ENCODE results near the gene APBB2.

The APBB2 gene

GRCh38 chr4:41108481-41108880 is 105.9 kb downstream of the APBB2 start:
- Histone ChIP-seq H3K27ac (ENCODE audit: low read depth, low read length, poor library complexity, severe bottlenecking) (no peak overlapping the region), H3K4me2 (ENCODE audit: low read length) (no peak overlapping the region), H3K9ac (ENCODE audit: low read length) (no peak overlapping the region), H3K9me3 (ENCODE audit: low read length) (no peaks in the 10 kb centered on the region), H4K20me1 (ENCODE audit: insufficient read depth, low read length) (no peaks in the 10 kb centered on the region), H3K27me3 (ENCODE audit: insufficient read depth, low read length) (no peaks in the 10 kb centered on the region), H3K4me3 (ENCODE audit: low read depth, low read length, poor library complexity, severe bottlenecking) (no peak overlapping the region), H3K79me2 (ENCODE audit: insufficient read depth, low read length) (no peaks in the 10 kb centered on the region), H3K36me3 (ENCODE audit: insufficient read depth, low read length) (no peaks in the 10 kb centered on the region), H3K9me2 (ENCODE audit: low read depth, low read length) (no peaks in the 10 kb centered on the region), H3K4me1 (ENCODE audit: insufficient read depth, low read length, severe bottlenecking) (no peaks in the 10 kb centered on the region), H2AFZ (ENCODE audit: low read length) (no peak overlapping the region), H3F3A (ENCODE audit: insufficient read depth, low read length) (no peaks in the 10 kb centered on the region)
- TF ChIP-seq EZH2 (IDR thresholded peaks at IDR 0.05; ENCODE audit: borderline replicate concordance, low read length): no peak

- no peaks in the 10 kb centered on the region for H3K4me1 ChIP-seq (ENCODE audit: insufficient read depth, low read length, severe bottlenecking)
- no peaks in the 10 kb centered on the region for H3K27me3 ChIP-seq (ENCODE audit: insufficient read depth, low read length)
- no peak overlapping the region for H2AFZ ChIP-seq (ENCODE audit: low read length)
- H3K4me3 ChIP-seq (ENCODE audit: low read depth, low read length, poor library complexity, severe bottlenecking): no peak overlapping the region
- no peaks in the 10 kb centered on the region for H3K9me3 ChIP-seq (ENCODE audit: low read length)
- H3K79me2 ChIP-seq (ENCODE audit: insufficient read depth, low read length): no peaks in the 10 kb centered on the region
- no peaks in the 10 kb centered on the region for H3K36me3 ChIP-seq (ENCODE audit: insufficient read depth, low read length)
- no peaks in the 10 kb centered on the region for H4K20me1 ChIP-seq (ENCODE audit: insufficient read depth, low read length)
- H3F3A ChIP-seq (ENCODE audit: insufficient read depth, low read length): no peaks in the 10 kb centered on the region
- no peak overlapping the region for H3K9ac ChIP-seq (ENCODE audit: low read length)
- H3K27ac ChIP-seq (ENCODE audit: low read depth, low read length, poor library complexity, severe bottlenecking): no peak overlapping the region
- no peak for TF ChIP-seq CTCF (IDR thresholded peaks at IDR 0.05; ENCODE audit: low read length)
- no peak for TF ChIP-seq EZH2 (IDR thresholded peaks at IDR 0.05; ENCODE audit: borderline replicate concordance, low read length)
- H3K4me2 ChIP-seq (ENCODE audit: low read length): no peak overlapping the region
- no peaks in the 10 kb centered on the region for H3K9me2 ChIP-seq (ENCODE audit: low read depth, low read length)
Observed at GRCh38 chr4:41106694-41107419, 107.5 kb downstream of the APBB2 start.

GRCh38 chr4:41106081-41106480 is 108.3 kb downstream of the APBB2 start:
- Histone ChIP-seq H4K20me1 (ENCODE audit: insufficient read depth, low read length) (no peaks in the 10 kb centered on the region), H3K4me1 (ENCODE audit: insufficient read depth, low read length, severe bottlenecking) (no peaks in the 10 kb centered on the region), H3K9ac (ENCODE audit: low read length) (no peak overlapping the region), H2AFZ (ENCODE audit: low read length) (no peak overlapping the region), H3K4me2 (ENCODE audit: low read length) (no peak overlapping the region), H3K9me3 (ENCODE audit: low read length) (no peaks in the 10 kb centered on the region), H3K4me3 (ENCODE audit: low read depth, low read length, poor library complexity, severe bottlenecking) (no peak overlapping the region), H3K27me3 (ENCODE audit: insufficient read depth, low read length) (no peaks in the 10 kb centered on the region), H3K9me2 (ENCODE audit: low read depth, low read length) (no peaks in the 10 kb centered on the region), H3K79me2 (ENCODE audit: insufficient read depth, low read length) (no peaks in the 10 kb centered on the region), H3K27ac (ENCODE audit: low read depth, low read length, poor library complexity, severe bottlenecking) (no peak overlapping the region), H3F3A (ENCODE audit: insufficient read depth, low read length) (no peaks in the 10 kb centered on the region), H3K36me3 (ENCODE audit: insufficient read depth, low read length) (no peaks in the 10 kb centered on the region)
- TF ChIP-seq EZH2 (IDR thresholded peaks at IDR 0.05; ENCODE audit: borderline replicate concordance, low read length) (no peak), CTCF (IDR thresholded peaks at IDR 0.05; ENCODE audit: low read length) (no peak)

- TF ChIP-seq CTCF (IDR thresholded peaks at IDR 0.05; ENCODE audit: low read length) (no peak), EZH2 (IDR thresholded peaks at IDR 0.05; ENCODE audit: borderline replicate concordance, low read length) (no peak)
Observed at GRCh38 chr4:41104155-41104554, 110.2 kb downstream of the APBB2 start.

More at GRCh38 chr4:41104155-41104554, 110.2 kb downstream of the APBB2 start:
- H3K9me3 ChIP-seq (ENCODE audit: low read length): no peaks in the 10 kb centered on the region
- H2AFZ ChIP-seq (ENCODE audit: low read length): no peak overlapping the region
- H3K9me2 ChIP-seq (ENCODE audit: low read depth, low read length): no peaks in the 10 kb centered on the region
- H3K79me2 ChIP-seq (ENCODE audit: insufficient read depth, low read length): no peaks in the 10 kb centered on the region
- no peaks in the 10 kb centered on the region for H4K20me1 ChIP-seq (ENCODE audit: insufficient read depth, low read length)
- H3K36me3 ChIP-seq (ENCODE audit: insufficient read depth, low read length): no peaks in the 10 kb centered on the region
- H3K27ac ChIP-seq (ENCODE audit: low read depth, low read length, poor library complexity, severe bottlenecking): no peak overlapping the region
- no peaks in the 10 kb centered on the region for H3K4me1 ChIP-seq (ENCODE audit: insufficient read depth, low read length, severe bottlenecking)
- H3K9ac ChIP-seq (ENCODE audit: low read length): no peak overlapping the region
- H3K4me2 ChIP-seq (ENCODE audit: low read length): no peak overlapping the region
- no peaks in the 10 kb centered on the region for H3K27me3 ChIP-seq (ENCODE audit: insufficient read depth, low read length)
- no peaks in the 10 kb centered on the region for H3F3A ChIP-seq (ENCODE audit: insufficient read depth, low read length)
- H3K4me3 ChIP-seq (ENCODE audit: low read depth, low read length, poor library complexity, severe bottlenecking): no peak overlapping the region

Measured in OCI-LY1 (cell line).